GM19239 (cell line): Measurements from ENCODE around the gene POLR2B.
"Not testable (repeated sequence)": the region's sequence is repeated elsewhere in the genome, so short reads cannot be mapped to it uniquely, and the experiment has no call there.

Source experiments
- DNase-seq: peaks from one replicate; pipeline ENCODE4 v3.0.0; 2011; ENCODE audit warnings: low spot score; ENCODE audit not compliant: insufficient read length
- FAIRE-seq: peaks from 2 replicates; lab custom pipeline; 2011; peaks lifted over from hg19 to GRCh38; lab: Jason Lieb, UNC

POLR2B gene

GRCh38 chr4:57048590-57049304 is 70.1 kb downstream of the POLR2B start:
- DNase-seq (no peak), FAIRE-seq (no peak)

DNA sequence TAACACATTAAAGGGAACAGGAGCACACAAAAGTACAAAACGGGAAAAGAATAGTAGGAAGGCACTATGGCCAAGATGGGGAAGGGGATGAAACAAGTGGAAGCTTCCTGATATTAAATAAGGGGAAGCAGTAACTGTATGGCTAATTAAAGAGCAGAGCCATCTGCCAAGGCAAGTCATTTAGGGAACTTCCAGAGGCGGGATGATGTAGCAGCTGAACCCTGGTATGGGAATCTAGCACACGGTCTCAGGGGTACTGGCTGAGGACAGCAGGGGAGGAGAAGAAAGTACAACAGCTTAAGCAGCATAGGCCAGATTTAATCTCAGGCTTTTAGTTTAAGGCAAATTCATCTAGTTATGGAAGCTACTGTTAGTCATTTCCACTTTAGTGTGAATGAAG is 72.4 kb downstream of the POLR2B start:
- DNase-seq (no peak), FAIRE-seq (no peak)

DNA sequence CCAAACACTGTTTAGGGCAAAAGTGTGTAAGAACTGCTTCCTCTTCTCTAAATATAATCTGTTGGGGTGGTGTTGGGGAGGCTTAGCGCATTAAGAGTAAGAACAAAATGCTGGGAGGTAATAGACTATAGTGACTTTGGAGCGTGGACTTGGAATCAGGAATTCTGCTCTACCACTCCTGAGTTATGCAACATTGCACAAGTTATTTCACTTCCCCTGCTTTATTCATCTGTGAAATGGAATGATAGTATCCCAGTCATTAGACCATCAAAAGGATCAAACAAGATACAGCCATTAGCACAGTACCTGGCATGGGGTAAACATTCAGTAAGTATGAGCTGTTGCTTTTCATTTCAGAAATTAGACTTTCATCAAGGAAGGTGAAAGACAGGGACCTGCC is 72.8 kb downstream of the POLR2B start:
- DNase-seq = no peak
- no peak for FAIRE-seq

DNA sequence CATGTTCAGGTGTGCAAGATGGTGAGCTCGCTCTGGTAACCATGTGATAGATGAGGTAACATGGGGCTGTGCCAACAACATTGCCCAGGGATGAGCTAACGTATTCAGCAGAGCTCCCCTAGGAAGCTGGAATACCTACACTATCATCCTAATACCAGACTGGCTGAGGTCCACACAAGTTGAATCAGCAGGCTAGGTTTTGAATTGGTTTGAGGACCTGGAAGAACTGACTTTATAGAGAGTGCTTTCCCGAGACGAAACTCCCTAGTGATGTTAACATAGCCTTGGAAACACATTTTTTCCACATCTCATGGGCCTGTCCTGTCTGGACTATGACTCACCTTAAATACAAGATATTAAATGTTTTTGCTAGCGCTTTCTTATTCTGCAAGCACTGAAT is 74.8 kb downstream of the POLR2B start:
- DNase-seq (no peak), FAIRE-seq (no peak)

GRCh38 chr4:57055886-57056285 is 77.2 kb downstream of the POLR2B start:
- FAIRE-seq = no peak

GRCh38 chr4:57059890-57060716 is 81.4 kb downstream of the POLR2B start:
- DNase-seq (no peak), FAIRE-seq (no peak)

More at GRCh38 chr4:57055886-57056285, 77.2 kb downstream of the POLR2B start:
- no peak for DNase-seq

DNA sequence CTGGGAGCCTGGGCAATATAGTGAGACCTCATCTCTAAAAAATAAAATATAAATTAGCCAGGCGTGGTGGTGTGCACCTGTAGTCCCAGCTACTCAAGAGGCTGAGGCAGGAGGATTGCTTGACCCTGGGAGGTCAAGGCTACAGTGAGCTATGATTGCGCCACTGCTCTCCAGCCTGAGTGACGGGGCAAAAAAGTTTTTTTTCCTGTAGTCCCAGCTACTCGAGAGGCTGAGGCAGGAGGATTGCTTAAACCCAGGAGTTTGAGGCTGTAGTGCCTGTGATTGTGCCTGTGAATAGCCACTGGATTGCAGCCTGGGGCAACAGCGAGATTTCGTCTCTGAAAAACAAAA is 82.0 kb downstream of the POLR2B start:
- not testable (repeated sequence) for DNase-seq, FAIRE-seq

GRCh38 chr4:57061395-57061794 is 82.7 kb downstream of the POLR2B start:
- DNase-seq (no peak), FAIRE-seq (no peak)

DNA sequence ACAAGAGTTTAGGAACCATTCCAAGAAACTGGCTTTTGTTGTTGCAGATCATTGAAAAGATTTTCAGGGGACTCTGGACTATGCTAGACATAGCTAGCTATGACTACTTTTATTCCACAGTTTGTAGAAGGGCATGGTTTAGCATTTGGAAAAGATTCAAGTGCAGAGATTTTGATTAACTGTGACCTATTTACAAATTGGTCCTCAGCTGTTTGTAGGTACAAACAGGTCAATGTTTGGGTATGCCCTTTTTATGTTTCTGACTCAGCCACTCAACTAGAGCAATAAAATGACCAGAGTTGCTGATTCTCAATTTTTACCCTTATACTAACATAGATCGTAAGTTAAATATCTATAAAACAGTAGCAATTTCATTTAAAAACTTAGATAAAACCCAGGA is 84.8 kb downstream of the POLR2B start:
- FAIRE-seq = no peak
- DNase-seq = no peak

DNA sequence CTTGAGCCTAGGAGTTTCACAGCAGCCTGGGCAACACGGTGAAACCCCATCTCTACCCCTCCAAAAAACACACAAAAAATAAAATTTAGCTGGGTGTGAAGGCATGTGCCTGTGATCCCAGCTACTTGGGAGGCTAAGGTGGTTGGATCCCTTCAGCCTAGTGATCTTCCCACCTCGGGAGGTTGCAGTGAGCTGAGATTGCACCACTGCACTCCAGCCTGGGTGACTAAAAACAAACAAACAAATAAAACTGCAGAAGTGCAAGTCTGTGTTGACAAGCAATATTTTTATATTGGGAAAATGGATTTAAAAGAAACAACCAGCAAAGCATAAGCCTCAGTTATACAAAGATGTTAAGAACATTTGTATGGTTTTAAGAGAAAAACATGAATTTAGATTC is 85.4 kb downstream of the POLR2B start:
- DNase-seq (no peak), FAIRE-seq (no peak)

DNA sequence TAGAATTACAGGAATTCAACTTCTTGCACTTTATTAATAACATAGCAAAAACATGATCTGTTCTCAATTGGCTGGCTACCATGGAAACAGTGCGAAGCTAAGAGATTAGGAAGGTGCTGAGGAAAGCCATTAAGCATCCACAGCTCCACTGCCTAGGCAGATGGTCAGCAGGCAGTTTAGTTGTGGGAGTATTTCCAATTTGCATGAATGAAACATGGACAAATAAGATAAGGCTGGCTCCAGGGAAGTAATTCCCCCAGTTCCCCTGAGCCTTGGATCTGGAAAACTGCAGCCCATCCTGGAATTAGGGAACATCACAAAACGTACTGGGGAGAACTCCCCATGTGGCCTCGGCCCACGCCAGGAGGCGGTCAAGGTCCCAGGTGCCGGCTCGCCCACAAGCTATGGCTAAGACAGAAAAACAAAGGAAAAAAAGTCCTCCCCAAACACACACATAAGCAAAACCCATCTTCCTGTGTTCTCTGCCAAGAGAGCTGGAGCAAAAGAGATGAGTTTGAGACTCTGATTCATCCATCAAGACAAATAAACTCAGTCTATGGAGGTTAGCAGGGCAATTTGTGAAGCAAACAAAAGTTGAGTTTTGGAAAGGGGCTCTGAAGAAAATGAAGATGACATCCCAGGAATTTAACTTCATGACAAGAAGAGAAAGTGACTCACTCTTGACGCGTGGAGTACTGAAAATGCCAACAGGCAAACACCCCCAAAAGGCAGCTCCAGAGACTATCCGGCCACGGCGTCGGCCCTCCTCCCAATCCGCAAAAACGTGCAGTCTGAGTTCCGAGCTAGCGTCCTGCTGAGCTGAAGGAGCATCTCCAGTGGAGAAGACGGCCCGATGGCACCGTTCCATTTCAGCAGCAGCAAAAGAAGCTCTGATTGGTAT is 86.4 kb downstream of the POLR2B start:
- DNase-seq (no peak), FAIRE-seq (no peak)

- DNase-seq (no peak), FAIRE-seq (no peak)
These were observed 87.2 kb downstream of the POLR2B start for GRCh38 chr4:57065730-57066482.

GRCh38 chr4:57068237-57068981 is 89.7 kb downstream of the POLR2B start:
- FAIRE-seq (no peak), DNase-seq (no peak)

DNA sequence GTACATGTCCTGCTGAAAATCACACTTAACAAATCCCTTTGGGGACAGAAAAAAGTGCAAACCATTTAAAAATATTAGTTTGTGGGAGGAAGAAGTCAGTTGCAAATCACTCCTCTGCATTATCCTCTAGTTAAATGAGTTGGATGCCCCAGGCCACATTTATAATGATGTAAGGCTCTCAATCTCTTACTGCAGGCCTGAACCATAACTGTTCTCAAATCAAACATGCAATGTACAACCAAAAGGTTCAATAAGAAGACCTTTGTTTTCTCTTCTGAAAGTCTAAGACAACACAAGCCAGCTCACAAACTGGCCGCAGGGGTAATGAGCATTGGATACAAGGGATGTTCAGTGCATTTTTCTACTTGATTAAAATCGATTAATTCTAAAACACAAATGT is 91.8 kb downstream of the POLR2B start:
- FAIRE-seq (no peak), DNase-seq (no peak)

DNA sequence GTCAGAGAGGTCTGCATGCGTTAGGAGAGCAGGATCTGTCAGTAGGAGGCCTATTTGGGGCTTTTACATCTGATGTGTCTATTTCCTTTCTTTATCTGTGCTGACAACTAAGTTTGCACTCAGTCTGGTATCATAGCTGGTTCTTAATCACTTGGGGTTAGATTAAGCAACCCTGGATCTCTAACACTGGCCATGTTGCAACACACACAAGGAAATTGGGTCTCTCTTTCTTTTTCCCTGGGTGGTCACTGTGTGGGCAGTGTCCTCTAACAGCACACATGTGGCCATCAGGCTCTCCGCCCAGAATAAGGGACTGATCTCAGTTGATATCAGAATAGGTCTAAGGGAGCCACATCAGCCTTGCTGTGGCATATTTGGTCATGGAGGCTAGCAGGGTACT is 92.6 kb downstream of the POLR2B start:
- no peak for FAIRE-seq
- no peak for DNase-seq

GRCh38 chr4:57073559-57073958 is 94.9 kb downstream of the POLR2B start:
- no peak for FAIRE-seq

DNA sequence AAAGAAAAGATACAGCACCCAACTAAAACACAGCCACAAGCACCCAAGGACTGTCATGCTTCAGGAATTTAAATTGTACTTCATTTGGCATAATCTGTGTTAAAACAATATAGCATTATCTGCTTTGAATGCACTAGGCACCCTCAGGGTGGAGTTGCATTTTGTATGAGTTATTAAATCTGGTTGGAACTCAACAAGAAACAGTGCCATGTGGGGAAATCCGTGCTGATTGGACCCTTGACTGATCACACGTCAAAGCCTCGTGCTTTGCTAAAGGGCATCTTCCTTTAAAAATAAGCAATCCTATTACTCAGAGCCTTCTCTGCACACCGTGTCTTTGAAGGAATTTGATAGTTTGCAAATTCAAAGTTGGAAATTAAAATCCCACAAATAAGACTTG is 96.0 kb downstream of the POLR2B start:
- DNase-seq (no peak), FAIRE-seq (no peak)

More at GRCh38 chr4:57073559-57073958, 94.9 kb downstream of the POLR2B start:
- DNase-seq = no peak

GRCh38 chr4:57075367-57075766 is 96.7 kb downstream of the POLR2B start:
- FAIRE-seq (no peak), DNase-seq (no peak)

GRCh38 chr4:57076646-57077045 is 98.0 kb downstream of the POLR2B start:
- DNase-seq = no peak
- no peak for FAIRE-seq
